Measurements from ENCODE around the gene VGF. TPM values are rescaled to one million over a fixed set of nuclear protein-coding genes. Genes with fewer than 3 reads are reported as not detected.
"Not testable (repeated sequence)": the region's sequence is repeated elsewhere in the genome, so short reads cannot be mapped to it uniquely, and the experiment has no call there.

VGF gene
- total RNA-seq, 1 donor from 2014 or later, result not detected

DNA sequence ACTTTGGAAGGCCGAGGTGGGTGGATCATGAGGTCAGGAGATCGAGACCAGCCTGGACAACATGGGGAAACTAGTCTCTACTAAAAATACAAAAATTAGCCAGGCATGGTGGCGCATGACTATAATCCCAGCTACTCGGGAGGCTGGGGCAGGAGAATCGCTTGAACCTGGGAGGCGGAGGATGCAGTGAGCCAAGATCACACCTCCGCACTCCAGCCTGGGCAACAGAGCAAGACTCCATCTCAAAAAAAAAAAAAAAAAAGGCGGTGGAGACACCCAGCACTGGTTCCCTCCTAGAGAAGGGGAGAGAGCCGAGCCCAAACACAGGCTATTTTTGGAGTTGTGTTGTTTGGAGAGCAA is 43.8 kb downstream of the VGF start:
- not testable (repeated sequence) for H3K36me3 ChIP-seq (ENCODE audit: control insufficient read depth in 3 of 3, insufficient read depth in 3 of 3, low read length in 3 of 3); H3K27me3 ChIP-seq (ENCODE audit: control insufficient read depth in 3 of 3, insufficient read depth in 3 of 3, low read length in 3 of 3); H3K9me3 ChIP-seq (ENCODE audit: control insufficient read depth in 3 of 3, low read length in 3 of 3)
- H3K9ac ChIP-seq (ENCODE audit: low read depth in 1 of 3, low read length in 3 of 3), result peak overlapping the region; percentile 44 to 81 (median 76)
- peak overlapping the region; percentile 60 to 72 (median 70) for H3K4me3 ChIP-seq (ENCODE audit: low read length in 3 of 3)
- H3K4me1 ChIP-seq (ENCODE audit: control insufficient read depth in 3 of 3, insufficient read depth in 3 of 3, low read length in 3 of 3), result peaks cover 26 to 32% (median 27%) of the 10 kb centered on the region in 3 donors
- peak overlapping the region; percentile 83 for H3K27ac ChIP-seq (ENCODE audit: low read depth, low read length)

DNA sequence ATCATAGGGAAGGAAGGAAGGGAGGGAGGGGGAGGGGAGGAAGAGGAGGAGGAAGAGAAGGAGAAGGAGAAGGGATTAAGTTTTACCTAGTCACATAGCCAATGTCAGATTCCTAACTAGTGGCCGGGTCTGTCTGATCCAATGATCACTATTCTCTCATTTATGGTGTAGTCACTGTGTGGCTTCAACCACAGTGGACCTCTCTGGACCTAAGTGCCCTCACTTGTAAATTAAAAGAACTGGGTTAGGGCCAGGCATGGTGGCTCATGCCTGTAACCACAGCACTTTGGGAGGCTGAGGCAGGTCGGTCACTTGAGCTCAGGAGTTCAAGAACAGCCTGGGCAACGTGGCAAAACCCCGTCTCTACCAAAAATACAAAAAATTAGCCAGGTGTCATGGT is 45.1 kb downstream of the VGF start:
- no peaks in the 10 kb centered on the region for H3K36me3 ChIP-seq (ENCODE audit: control insufficient read depth in 3 of 3, insufficient read depth in 3 of 3, low read length in 3 of 3)
- peaks cover 0 to 3% (median under 1%) of the 10 kb centered on the region in 3 donors for H3K27me3 ChIP-seq (ENCODE audit: control insufficient read depth in 3 of 3, insufficient read depth in 3 of 3, low read length in 3 of 3)
- peaks cover 15 to 21% (median 20%) of the 10 kb centered on the region in 3 donors for H3K4me1 ChIP-seq (ENCODE audit: control insufficient read depth in 3 of 3, insufficient read depth in 3 of 3, low read length in 3 of 3)
- H3K9ac ChIP-seq (ENCODE audit: low read depth in 1 of 3, low read length in 3 of 3), result no peak overlapping the region
- no peak overlapping the region for H3K27ac ChIP-seq (ENCODE audit: low read depth, low read length)
- no peak overlapping the region for H3K4me3 ChIP-seq (ENCODE audit: low read length in 3 of 3)
- H3K9me3 ChIP-seq (ENCODE audit: control insufficient read depth in 3 of 3, low read length in 3 of 3), result no peaks in the 10 kb centered on the region

DNA sequence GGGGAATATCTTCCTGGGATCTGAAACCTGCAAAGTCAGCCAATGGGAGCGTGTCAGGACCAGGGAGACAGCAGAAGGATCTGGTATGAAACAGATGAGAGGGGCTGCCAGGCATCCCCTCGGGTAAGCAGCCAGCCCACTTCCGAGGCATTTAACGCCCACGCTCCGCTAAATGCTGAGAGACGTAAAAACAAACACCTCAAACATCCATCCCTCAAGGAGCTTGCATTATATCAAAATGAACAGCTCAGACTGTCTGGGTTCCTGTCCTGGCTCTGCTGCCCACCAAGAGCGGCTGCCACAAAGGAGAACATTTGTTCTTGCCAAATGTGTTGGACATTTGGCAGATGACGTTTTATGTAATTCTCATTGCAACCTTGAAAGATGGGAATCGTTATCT is 45.5 kb downstream of the VGF start:
- no peaks in the 10 kb centered on the region for H3K9me3 ChIP-seq (ENCODE audit: control insufficient read depth in 3 of 3, low read length in 3 of 3)
- H3K9ac ChIP-seq (ENCODE audit: low read depth in 1 of 3, low read length in 3 of 3), result no peak overlapping the region
- peaks cover 0 to under 1% (median 0%) of the 10 kb centered on the region in 3 donors for H3K27me3 ChIP-seq (ENCODE audit: control insufficient read depth in 3 of 3, insufficient read depth in 3 of 3, low read length in 3 of 3)
- peaks cover 14 to 18% (median 17%) of the 10 kb centered on the region in 3 donors for H3K4me1 ChIP-seq (ENCODE audit: control insufficient read depth in 3 of 3, insufficient read depth in 3 of 3, low read length in 3 of 3)
- H3K27ac ChIP-seq (ENCODE audit: low read depth, low read length), result no peak overlapping the region
- H3K36me3 ChIP-seq (ENCODE audit: control insufficient read depth in 3 of 3, insufficient read depth in 3 of 3, low read length in 3 of 3), result no peaks in the 10 kb centered on the region
- no peak overlapping the region for H3K4me3 ChIP-seq (ENCODE audit: low read length in 3 of 3)

DNA sequence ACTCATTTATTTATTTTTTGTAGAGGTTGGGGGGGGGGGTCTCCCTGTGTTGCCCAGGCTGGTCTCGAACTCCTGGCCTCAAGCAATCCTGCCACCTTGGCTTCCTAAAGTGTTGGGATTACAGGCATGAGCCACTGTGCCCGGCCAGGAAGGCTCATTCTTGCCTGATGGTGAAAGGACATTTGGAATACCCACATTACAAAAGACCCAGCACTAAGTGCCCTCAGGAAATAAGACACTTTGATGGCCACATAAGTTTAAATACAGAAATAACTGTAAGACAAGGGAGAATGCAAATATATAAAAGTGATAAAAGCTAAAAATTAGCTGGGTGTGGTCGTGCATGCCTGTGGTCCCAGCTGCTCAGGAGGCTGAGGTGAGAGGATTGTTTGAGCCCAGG is 46.5 kb downstream of the VGF start:
- Histone ChIP-seq H3K9ac (ENCODE audit: low read depth in 1 of 3, low read length in 3 of 3) (no peak overlapping the region), H3K27ac (ENCODE audit: low read depth, low read length) (no peak overlapping the region), H3K4me3 (ENCODE audit: low read length in 3 of 3) (no peak overlapping the region), H3K4me1 (ENCODE audit: control insufficient read depth in 3 of 3, insufficient read depth in 3 of 3, low read length in 3 of 3) (peaks cover 10 to 12% (median 12%) of the 10 kb centered on the region in 3 donors), H3K36me3 (ENCODE audit: control insufficient read depth in 3 of 3, insufficient read depth in 3 of 3, low read length in 3 of 3) (no peaks in the 10 kb centered on the region), H3K27me3 (ENCODE audit: control insufficient read depth in 3 of 3, insufficient read depth in 3 of 3, low read length in 3 of 3) (no peaks in the 10 kb centered on the region), H3K9me3 (ENCODE audit: control insufficient read depth in 3 of 3, low read length in 3 of 3) (no peaks in the 10 kb centered on the region)

DNA sequence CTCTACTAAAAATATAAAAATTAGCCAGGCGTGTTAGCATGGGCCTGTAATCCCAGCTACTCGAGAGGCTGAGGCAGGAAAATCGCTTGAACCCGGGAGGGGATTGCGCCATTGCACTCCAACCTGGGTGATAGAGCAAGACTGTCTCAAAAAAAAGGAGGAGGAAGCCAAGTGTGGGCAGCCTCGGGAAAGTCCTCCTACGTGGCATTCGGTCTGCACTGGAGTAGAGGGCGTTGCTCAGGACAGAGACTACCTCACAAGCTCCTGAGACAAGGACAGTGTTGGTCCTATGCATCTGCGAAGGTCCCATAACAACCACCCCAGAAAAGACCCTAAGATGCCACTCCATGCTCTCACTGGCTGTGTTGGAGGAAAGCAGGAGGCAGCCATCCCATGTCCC is 48.5 kb downstream of the VGF start:
- Histone ChIP-seq H3K9ac (ENCODE audit: low read depth in 1 of 3, low read length in 3 of 3) (no peak overlapping the region), H3K36me3 (ENCODE audit: control insufficient read depth in 3 of 3, insufficient read depth in 3 of 3, low read length in 3 of 3) (no peaks in the 10 kb centered on the region), H3K4me1 (ENCODE audit: control insufficient read depth in 3 of 3, insufficient read depth in 3 of 3, low read length in 3 of 3) (peaks cover 6 to 9% (median 7%) of the 10 kb centered on the region in 3 donors), H3K4me3 (ENCODE audit: low read length in 3 of 3) (no peak overlapping the region), H3K9me3 (ENCODE audit: control insufficient read depth in 3 of 3, low read length in 3 of 3) (no peaks in the 10 kb centered on the region), H3K27me3 (ENCODE audit: control insufficient read depth in 3 of 3, insufficient read depth in 3 of 3, low read length in 3 of 3) (no peaks in the 10 kb centered on the region), H3K27ac (ENCODE audit: low read depth, low read length) (peak overlapping the region; percentile 18)

DNA sequence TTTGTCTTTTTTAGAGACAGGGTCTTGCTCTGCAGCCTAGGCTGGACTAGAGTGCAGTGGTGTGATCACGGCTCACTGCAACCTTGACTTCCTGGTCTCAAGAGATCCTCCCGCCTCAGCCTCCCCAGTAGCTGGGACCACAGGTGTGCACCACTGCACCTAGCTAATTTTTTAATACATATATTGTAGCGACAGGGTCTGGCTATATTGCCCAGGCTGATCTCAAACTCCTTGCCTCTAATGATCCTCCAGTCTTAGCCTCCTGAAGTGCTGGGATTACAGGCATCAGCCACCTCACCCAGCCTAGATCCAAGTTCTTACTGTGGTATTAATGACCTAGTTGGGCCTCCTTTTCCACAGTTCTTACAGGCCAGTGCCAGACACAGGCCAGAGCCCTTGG is 50.2 kb downstream of the VGF start:
- Histone ChIP-seq H3K36me3 (ENCODE audit: control insufficient read depth in 3 of 3, insufficient read depth in 3 of 3, low read length in 3 of 3) (no peaks in the 10 kb centered on the region), H3K27ac (ENCODE audit: low read depth, low read length) (no peak overlapping the region)

DNA sequence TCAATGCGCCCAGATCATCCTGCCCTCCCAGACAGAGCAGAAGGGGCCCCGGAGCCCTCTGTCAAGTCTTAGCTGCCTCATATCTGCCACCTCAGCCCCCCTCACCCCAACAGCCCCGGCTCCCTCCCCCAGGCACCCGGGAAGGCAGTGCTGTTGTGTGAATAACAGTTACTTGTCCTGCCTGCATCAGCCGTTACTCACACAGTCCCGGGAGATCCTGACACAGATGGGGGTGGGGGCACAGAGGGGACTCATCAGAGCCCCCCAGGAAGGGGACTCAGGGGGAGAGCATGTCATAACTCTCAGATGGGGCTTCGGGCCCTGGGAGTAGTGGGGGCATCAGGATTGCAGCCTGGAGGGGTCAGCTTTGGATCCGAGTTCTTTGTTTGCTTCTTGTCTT is 50.9 kb downstream of the VGF start:
- H3K9me3 ChIP-seq (ENCODE audit: control insufficient read depth in 3 of 3, low read length in 3 of 3), result no peaks in the 10 kb centered on the region
- H3K27me3 ChIP-seq (ENCODE audit: control insufficient read depth in 3 of 3, insufficient read depth in 3 of 3, low read length in 3 of 3), result no peaks in the 10 kb centered on the region
- H3K36me3 ChIP-seq (ENCODE audit: control insufficient read depth in 3 of 3, insufficient read depth in 3 of 3, low read length in 3 of 3), result no peaks in the 10 kb centered on the region
- H3K4me1 ChIP-seq (ENCODE audit: control insufficient read depth in 3 of 3, insufficient read depth in 3 of 3, low read length in 3 of 3), result peaks cover 3 to 9% (median 6%) of the 10 kb centered on the region in 3 donors
- H3K4me3 ChIP-seq (ENCODE audit: low read length in 3 of 3), result no peak overlapping the region
- H3K27ac ChIP-seq (ENCODE audit: low read depth, low read length), result no peak overlapping the region
- H3K9ac ChIP-seq (ENCODE audit: low read depth in 1 of 3, low read length in 3 of 3), result no peak overlapping the region

More for the DNA sequence above, 50.2 kb downstream of the VGF start:
- H3K27me3 ChIP-seq (ENCODE audit: control insufficient read depth in 3 of 3, insufficient read depth in 3 of 3, low read length in 3 of 3), result no peaks in the 10 kb centered on the region
- H3K9ac ChIP-seq (ENCODE audit: low read depth in 1 of 3, low read length in 3 of 3), result no peak overlapping the region
- H3K4me3 ChIP-seq (ENCODE audit: low read length in 3 of 3), result no peak overlapping the region
- no peaks in the 10 kb centered on the region for H3K9me3 ChIP-seq (ENCODE audit: control insufficient read depth in 3 of 3, low read length in 3 of 3)
- H3K4me1 ChIP-seq (ENCODE audit: control insufficient read depth in 3 of 3, insufficient read depth in 3 of 3, low read length in 3 of 3), result peaks cover 3 to 9% (median 6%) of the 10 kb centered on the region in 3 donors

DNA sequence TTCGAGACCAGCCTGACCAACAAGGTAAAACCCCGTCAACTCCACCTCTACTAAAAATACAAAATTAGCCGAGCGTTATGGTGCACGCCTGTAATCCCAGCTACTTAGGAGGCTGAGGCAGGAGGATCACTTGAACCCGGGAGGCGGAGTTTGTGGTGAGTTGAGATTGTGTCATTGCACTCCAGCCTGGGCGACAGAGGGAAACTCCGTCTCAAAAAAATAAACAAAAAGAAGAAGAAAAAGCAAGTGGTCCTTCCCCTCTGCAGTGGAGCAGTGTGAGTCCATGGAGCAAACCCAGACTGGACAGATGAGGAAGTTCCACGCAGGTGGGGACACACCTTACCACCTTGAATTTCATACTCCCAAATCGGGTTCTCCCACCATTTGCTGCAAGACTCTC is 51.5 kb downstream of the VGF start:
- no peak overlapping the region for H3K27ac ChIP-seq (ENCODE audit: low read depth, low read length)
- no peaks in the 10 kb centered on the region for H3K36me3 ChIP-seq (ENCODE audit: control insufficient read depth in 3 of 3, insufficient read depth in 3 of 3, low read length in 3 of 3)
- no peaks in the 10 kb centered on the region for H3K27me3 ChIP-seq (ENCODE audit: control insufficient read depth in 3 of 3, insufficient read depth in 3 of 3, low read length in 3 of 3)
- no peak overlapping the region for H3K4me3 ChIP-seq (ENCODE audit: low read length in 3 of 3)
- H3K9me3 ChIP-seq (ENCODE audit: control insufficient read depth in 3 of 3, low read length in 3 of 3), result no peaks in the 10 kb centered on the region
- no peak overlapping the region for H3K9ac ChIP-seq (ENCODE audit: low read depth in 1 of 3, low read length in 3 of 3)
- H3K4me1 ChIP-seq (ENCODE audit: control insufficient read depth in 3 of 3, insufficient read depth in 3 of 3, low read length in 3 of 3), result peaks cover 7 to 14% (median 9%) of the 10 kb centered on the region in 3 donors

DNA sequence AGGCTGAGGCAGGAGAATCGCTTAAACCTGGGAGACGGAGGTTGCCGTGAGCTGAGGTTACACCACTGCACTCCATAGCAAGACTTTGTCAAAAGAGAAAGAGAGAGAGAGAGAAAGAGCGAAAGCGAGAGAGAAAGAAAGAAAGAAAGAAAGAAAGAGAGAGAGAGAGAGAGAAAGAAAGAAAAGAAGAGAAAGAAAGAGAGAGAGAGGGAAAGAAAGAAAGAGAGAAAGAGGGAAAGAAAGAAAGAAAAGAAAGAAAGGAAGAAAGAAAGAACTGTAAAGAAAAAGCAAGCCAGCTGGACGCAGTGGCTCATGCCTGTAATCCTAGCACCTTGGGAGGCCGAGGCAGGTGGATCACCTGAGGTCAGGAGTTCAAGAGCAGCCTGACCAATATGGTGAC is 52.2 kb downstream of the VGF start:
- not testable (repeated sequence) for H3K4me3 ChIP-seq (ENCODE audit: low read length in 3 of 3); H3K9ac ChIP-seq (ENCODE audit: low read depth in 1 of 3, low read length in 3 of 3); H3K27me3 ChIP-seq (ENCODE audit: control insufficient read depth in 3 of 3, insufficient read depth in 3 of 3, low read length in 3 of 3); H3K9me3 ChIP-seq (ENCODE audit: control insufficient read depth in 3 of 3, low read length in 3 of 3); H3K27ac ChIP-seq (ENCODE audit: low read depth, low read length); H3K36me3 ChIP-seq (ENCODE audit: control insufficient read depth in 3 of 3, insufficient read depth in 3 of 3, low read length in 3 of 3)
- H3K4me1 ChIP-seq (ENCODE audit: control insufficient read depth in 3 of 3, insufficient read depth in 3 of 3, low read length in 3 of 3), result peaks cover 7 to 16% (median 12%) of the 10 kb centered on the region in 3 donors
